Epithelial cell of proximal tubule (primary cell): Measurements from ENCODE around the gene PROK1. TPM values are rescaled to one million over a fixed set of nuclear protein-coding genes. Genes with fewer than 3 reads are reported as not detected.

Experiments
- DNase-seq: peaks from one replicate; pipeline ENCODE4 v3.0.0-alpha.2; 2011; ENCODE audit warnings: low read depth
- H3K4me3 ChIP-seq: 2 replicates; pipeline ENCODE4 v1.5.1; 2011; ENCODE audit warnings: low read depth, mild to moderate bottlenecking, low read length
- CTCF ChIP-seq: conservative IDR thresholded peaks from 2 replicates; pipeline ENCODE4 v1.5.1; 2012; ENCODE audit warnings: low read depth, mild to moderate bottlenecking, low read length
- total RNA-seq: library from RNA; depleted of rRNA; stranded (reverse); fragments of >200 nt; gene quantifications from 2 replicates; pipeline ENCODE4 v1.2.3, GENCODE V29; 2015

The PROK1 gene
- total RNA-seq, 1 donor from 2014 or later: not detected

GRCh38 chr1:110475362-110476027 is 24.5 kb downstream of the PROK1 start:
- no peak overlapping the region for H3K4me3 ChIP-seq
- no peak for DNase-seq
- no peak for TF ChIP-seq CTCF

- DNase-seq: no peak
- H3K4me3 ChIP-seq: no peak overlapping the region
- TF ChIP-seq CTCF: no peak
Observed at GRCh38 chr1:110476028-110476765, 25.2 kb downstream of the PROK1 start.

- H3K4me3 ChIP-seq: no peak overlapping the region
- peak; percentile 23 for DNase-seq
- no peak for TF ChIP-seq CTCF
Observed at GRCh38 chr1:110477041-110477440, 26.1 kb downstream of the PROK1 start.

- no peak for DNase-seq
- H3K4me3 ChIP-seq: no peak overlapping the region
- TF ChIP-seq CTCF: no peak
Observed at GRCh38 chr1:110477445-110477957, 26.6 kb downstream of the PROK1 start.

GRCh38 chr1:110477967-110478640 is 27.2 kb downstream of the PROK1 start:
- no peak overlapping the region for H3K4me3 ChIP-seq
- DNase-seq: no peak
- TF ChIP-seq CTCF: no peak

- no peak overlapping the region for H3K4me3 ChIP-seq
- no peak for TF ChIP-seq CTCF
- DNase-seq: no peak
Observed at GRCh38 chr1:110478886-110479285, 27.9 kb downstream of the PROK1 start.
